SK-N-SH (cell line): Measurements from ENCODE around the gene ECE1. TPM values are rescaled to one million over a fixed set of nuclear protein-coding genes. Genes with fewer than 3 reads are reported as not detected.

Experiments used
- CTCF ChIA-PET: fragments of 300-600, 350-600 bp; formaldehyde crosslinking; extraction: SDS; loops from one replicate; lab custom pipeline; 2021; lab: Yijun Ruan, JAX
- POLR2A ChIA-PET: fragments of 350-600 bp; sonication (Branson Sonifier 250); formaldehyde crosslinking; extraction: SDS; loops from one replicate; lab custom pipeline; 2020; ENCODE audit warnings: antibody characterized with exemption, inconsistent platforms; lab: Yijun Ruan, JAX
- DNase-seq: peaks from one replicate; pipeline ENCODE4 v3.0.0; 2012
- H2AFZ ChIP-seq: fragments of 200-600 bp; sonication (generic); 2 replicates; pipeline ENCODE4 v1.8.1; 2016; ENCODE audit warnings: antibody characterized with exemption, mild to moderate bottlenecking, low read depth
- H3F3A ChIP-seq: fragments of 200-600 bp; sonication (generic); replicated peaks from 2 replicates; pipeline ENCODE3; 2016; ENCODE audit warnings: antibody characterized with exemption, mild to moderate bottlenecking; ENCODE audit not compliant: insufficient read depth
- H3K27ac ChIP-seq, 2 experiments: fragments of 200-500 bp in 1 of 2; fragments of 200-600 bp in 1 of 2; sonication (Bioruptor generic) in 1 of 2; sonication (generic), shearing (Covaris generic) in 1 of 2; 2 replicates each; pipeline versions ENCODE4 v1.5.1 to v1.6.1; 2014 to 2016; ENCODE audit warnings: low read depth in 2 of 2, inconsistent platforms in 1 of 2, low read length in 1 of 2, mild to moderate bottlenecking in 1 of 2, mixed read lengths in 1 of 2
- H3K27me3 ChIP-seq: fragments of 200-600 bp; sonication (generic), shearing (Covaris generic); 2 replicates; pipeline ENCODE4 v1.6.1; 2016; ENCODE audit warnings: mixed run types; ENCODE audit not compliant: insufficient read depth
- H3K36me3 ChIP-seq, 2 experiments: fragments of 200-500 bp in 1 of 2; fragments of 200-600 bp in 1 of 2; sonication (Bioruptor generic) in 1 of 2; sonication (generic) in 1 of 2; replicated peaks in 1 of 2; 2 replicates each; pipeline versions ENCODE3 to v1.5.1; 2014 to 2016; ENCODE audit warnings: low read length in 1 of 2, mild to moderate bottlenecking in 1 of 2; ENCODE audit not compliant: insufficient read depth in 2 of 2, control insufficient read depth in 1 of 2
- H3K4me1 ChIP-seq, 2 experiments: fragments of 200-500 bp in 1 of 2; fragments of 200-600 bp in 1 of 2; sonication (Bioruptor generic) in 1 of 2; sonication (generic), shearing (Covaris generic) in 1 of 2; 2 replicates each; pipeline versions ENCODE4 v1.5.1 to v1.6.1; 2014 to 2016; ENCODE audit warnings: low read depth in 1 of 2, low read length in 1 of 2, mixed run types in 1 of 2; ENCODE audit not compliant: insufficient read depth in 2 of 2, control insufficient read depth in 1 of 2
- H3K4me2 ChIP-seq: fragments of 200-600 bp; sonication (generic), shearing (Covaris generic); 2 replicates; pipeline ENCODE4 v1.6.1; 2017; ENCODE audit warnings: mixed run types
- H3K4me3 ChIP-seq, 2 experiments: fragments of 200-500 bp in 1 of 2; fragments of 200-600 bp in 1 of 2; sonication (Bioruptor generic) in 1 of 2; sonication (generic), shearing (Covaris generic) in 1 of 2; 2 replicates each; pipeline versions ENCODE4 v1.5.1 to v1.8.1; 2014 to 2016; ENCODE audit warnings: low read depth in 2 of 2, inconsistent platforms in 1 of 2, low read length in 1 of 2, mild to moderate bottlenecking in 1 of 2, mixed read lengths in 1 of 2, moderate library complexity in 1 of 2
- H3K79me2 ChIP-seq: fragments of 200-600 bp; sonication (generic); 2 replicates; pipeline ENCODE4 v1.8.1; 2017; ENCODE audit warnings: mild to moderate bottlenecking; ENCODE audit not compliant: insufficient read depth
- H3K9ac ChIP-seq: fragments of 200-600 bp; sonication (generic); 2 replicates; pipeline ENCODE4 v1.6.1; 2017; ENCODE audit warnings: mixed run types
- H3K9me2 ChIP-seq: fragments of 200-600 bp; sonication (generic); 2 replicates; pipeline ENCODE4 v1.6.1; 2017; ENCODE audit warnings: mixed run types
- H3K9me3 ChIP-seq: fragments of 200-600 bp; sonication (generic); 2 replicates; pipeline ENCODE4 v1.6.1; 2017; ENCODE audit warnings: mixed run types, mild to moderate bottlenecking, moderate library complexity
- H4K20me1 ChIP-seq: fragments of 200-600 bp; sonication (generic); 2 replicates; pipeline ENCODE4 v1.6.1; 2017; ENCODE audit warnings: mild to moderate bottlenecking, mixed run types; ENCODE audit not compliant: insufficient read depth
- FOXM1 ChIP-seq: IDR thresholded peaks from 2 replicates; pipeline ENCODE4 v1.4.0; 2012; ENCODE audit warnings: low read depth, mild to moderate bottlenecking
- JUND ChIP-seq: IDR thresholded peaks from 2 replicates; pipeline ENCODE4 v1.4.0; 2012
- MEF2A ChIP-seq: IDR thresholded peaks from 2 replicates; pipeline ENCODE4 v1.4.0; 2012; ENCODE audit warnings: low read depth, borderline replicate concordance
- MXI1 ChIP-seq: IDR thresholded peaks from 2 replicates; pipeline ENCODE4 v1.6.1; 2012; ENCODE audit warnings: mild to moderate bottlenecking, low read depth, low read length, improper control_type of control experiment
- PBX3 ChIP-seq: IDR thresholded peaks from 2 replicates; pipeline ENCODE4; 2012
- POLR2AphosphoS5 ChIP-seq: IDR thresholded peaks from 2 replicates; pipeline ENCODE4 v1.6.1; 2012; ENCODE audit warnings: low read depth, low read length
- RAD21 ChIP-seq: IDR thresholded peaks from 2 replicates; pipeline ENCODE4 v1.6.1; 2012; ENCODE audit warnings: mild to moderate bottlenecking, low read length
- RXRA ChIP-seq: IDR thresholded peaks from 2 replicates; pipeline ENCODE4 v1.4.0; 2012; ENCODE audit warnings: low read depth, mild to moderate bottlenecking, borderline replicate concordance
- SMC3 ChIP-seq: IDR thresholded peaks from 2 replicates; pipeline ENCODE4 v1.6.1; 2012; ENCODE audit warnings: low read depth, low read length, improper control_type of control experiment
- TEAD4 ChIP-seq: IDR thresholded peaks from 2 replicates; pipeline ENCODE4 v1.4.0; 2012; ENCODE audit warnings: mild to moderate bottlenecking, borderline replicate concordance; ENCODE audit not compliant: insufficient read depth
- USF1 ChIP-seq: IDR thresholded peaks from 2 replicates; pipeline ENCODE4 v1.4.0; 2012; ENCODE audit warnings: low read depth, borderline replicate concordance
- USF2 ChIP-seq: fragments of 150-350 bp; IDR thresholded peaks from 2 replicates; pipeline ENCODE4 v1.6.1; 2017; ENCODE audit warnings: antibody characterized with exemption, low read length, low read depth, borderline replicate concordance
- WGBS: methylation state at CpG from one replicate; pipeline ENCODE4 v1.1.6; 2017; ENCODE audit warnings: low lambda C conversion rate; 5-methylcytosine and 5-hydroxymethylcytosine counted together
- polyA plus RNA-seq, 3 experiments: library from polyadenylated mRNA; depleted of rRNA; stranded (reverse); fragments of >200 nt; gene quantifications; 2 replicates each; pipeline ENCODE4 v1.2.3, GENCODE V29; 2012
- TF ChIP-seq, protein P1 (sequence below): fragments of 200-600 bp; sonication (generic); IDR thresholded peaks from 2 replicates; pipeline ENCODE4 v1.6.1; 2017; ENCODE audit warnings: antibody characterized with exemption, mild to moderate bottlenecking, moderate library complexity

ECE1 gene
- polyA plus RNA-seq, 1 of the 3 experiments (the other 2 are of a cell fraction) = 96.6 TPM

DNA sequence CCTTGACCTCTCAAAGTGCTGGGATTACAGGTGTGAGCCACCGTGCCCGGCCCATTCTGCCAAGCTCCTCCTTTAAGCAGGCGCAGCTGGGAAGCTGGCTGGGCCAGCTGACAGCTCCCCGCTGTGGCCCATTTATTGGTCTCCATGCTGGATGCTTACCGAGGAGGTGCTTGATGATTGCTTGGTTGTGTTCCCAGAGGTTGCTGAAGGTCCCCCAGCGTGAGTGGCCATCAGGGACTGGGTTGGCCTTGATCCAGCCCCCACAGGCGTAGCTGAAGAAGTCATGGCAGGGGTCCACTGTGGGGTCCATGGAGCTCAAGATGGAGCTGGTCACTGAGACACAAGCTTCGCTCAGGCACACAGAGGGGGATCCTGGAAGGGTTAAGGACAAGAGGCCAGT, 17.7 kb downstream of the ECE1 start:
- Histone ChIP-seq H3K9me2 (no peaks in the 10 kb centered on the region), H3K4me2 (no peak overlapping the region), H3K27ac (no peak overlapping the region), H3F3A (no peaks in the 10 kb centered on the region), H3K79me2 (no peaks in the 10 kb centered on the region), H3K27me3 (no peaks in the 10 kb centered on the region), H3K36me3 (peaks cover 9 to 44% of the 10 kb centered on the region in 2 experiments), H3K9ac (no peak overlapping the region), H3K4me1 (peaks cover 0 to 66% of the 10 kb centered on the region in 2 experiments; a peak in 1 of 4 replicates), H3K9me3 (no peaks in the 10 kb centered on the region), H2AFZ (no peak overlapping the region), H4K20me1 (no peaks in the 10 kb centered on the region), H3K4me3 (no peak overlapping the region)
- WGBS = 100% methylated on average over 2 of the region's 8 CpGs
- POLR2A ChIA-PET = no interaction called here
- DNase-seq = no peak
- no peak for TF ChIP-seq RAD21
- no peak for TF ChIP-seq POLR2AphosphoS5
- no peak for TF ChIP-seq FOXM1
- TF ChIP-seq USF2 = no peak
- CTCF ChIA-PET = interaction anchor here (0.8 to 7.5 kb wide), 5 partner anchors 12 to 97 kb away, joined by 3 to 95 read pairs (median 56); no protein-coding TSS in a partner anchor

DNA sequence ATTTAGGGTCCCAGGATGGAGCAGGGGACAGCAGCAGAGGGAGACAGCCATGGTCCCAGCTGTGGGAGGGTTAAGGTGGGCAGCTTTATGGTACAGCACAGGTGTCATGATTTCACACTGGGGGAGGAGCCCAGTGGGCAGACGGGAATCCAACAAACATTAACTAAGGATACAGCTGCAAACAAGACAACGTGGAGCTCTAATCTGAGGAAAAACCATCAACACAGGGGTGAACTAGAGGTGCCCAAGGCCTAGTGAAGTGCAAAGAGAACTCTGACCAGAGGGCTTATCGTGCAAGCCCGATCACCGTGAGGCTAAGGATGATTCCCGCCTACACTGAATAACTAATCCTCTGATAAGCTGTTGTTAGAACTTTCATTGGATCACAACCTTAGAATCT, 18.7 kb downstream of the ECE1 start:
- ChIA-PET POLR2A (no interaction called here), CTCF (interaction anchor here (1.3 to 7.5 kb wide), 12 partner anchors 11 to 98 kb away, joined by 3 to 95 read pairs (median 18); no protein-coding TSS in a partner anchor)
- WGBS = 96% methylated on average over 6 of the region's 6 CpGs
- no peak overlapping the region for H3K4me3 ChIP-seq
- TF ChIP-seq JUND (no peak), USF1 (no peak), SMC3 (no peak), TEAD4 (no peak), RXRA (no peak), MXI1 (no peak), MEF2A (no peak), PBX3 (no peak)
- TF ChIP-seq, protein P1, sequence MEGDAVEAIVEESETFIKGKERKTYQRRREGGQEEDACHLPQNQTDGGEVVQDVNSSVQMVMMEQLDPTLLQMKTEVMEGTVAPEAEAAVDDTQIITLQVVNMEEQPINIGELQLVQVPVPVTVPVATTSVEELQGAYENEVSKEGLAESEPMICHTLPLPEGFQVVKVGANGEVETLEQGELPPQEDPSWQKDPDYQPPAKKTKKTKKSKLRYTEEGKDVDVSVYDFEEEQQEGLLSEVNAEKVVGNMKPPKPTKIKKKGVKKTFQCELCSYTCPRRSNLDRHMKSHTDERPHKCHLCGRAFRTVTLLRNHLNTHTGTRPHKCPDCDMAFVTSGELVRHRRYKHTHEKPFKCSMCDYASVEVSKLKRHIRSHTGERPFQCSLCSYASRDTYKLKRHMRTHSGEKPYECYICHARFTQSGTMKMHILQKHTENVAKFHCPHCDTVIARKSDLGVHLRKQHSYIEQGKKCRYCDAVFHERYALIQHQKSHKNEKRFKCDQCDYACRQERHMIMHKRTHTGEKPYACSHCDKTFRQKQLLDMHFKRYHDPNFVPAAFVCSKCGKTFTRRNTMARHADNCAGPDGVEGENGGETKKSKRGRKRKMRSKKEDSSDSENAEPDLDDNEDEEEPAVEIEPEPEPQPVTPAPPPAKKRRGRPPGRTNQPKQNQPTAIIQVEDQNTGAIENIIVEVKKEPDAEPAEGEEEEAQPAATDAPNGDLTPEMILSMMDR = no peak
- H3K9ac ChIP-seq = no peak overlapping the region
- no peak overlapping the region for H3K4me2 ChIP-seq
- H3K27ac ChIP-seq = no peak overlapping the region; a peak in 1 of 4 replicates
- no peaks in the 10 kb centered on the region for H3K27me3 ChIP-seq
- H3K9me2 ChIP-seq = no peaks in the 10 kb centered on the region
- peaks cover 0 to 56% of the 10 kb centered on the region in 2 experiments; a peak in 1 of 4 replicates for H3K4me1 ChIP-seq
- H4K20me1 ChIP-seq = no peaks in the 10 kb centered on the region
- no peaks in the 10 kb centered on the region for H3K79me2 ChIP-seq
- no peak overlapping the region for H2AFZ ChIP-seq
- no peaks in the 10 kb centered on the region for H3F3A ChIP-seq
- H3K36me3 ChIP-seq = peaks cover 9 to 41% of the 10 kb centered on the region in 2 experiments
- no peak for DNase-seq
- H3K9me3 ChIP-seq = no peaks in the 10 kb centered on the region
